Astrocyte of the spinal cord (primary cell): ENCODE measurements around the gene ZNF575.

ENCODE experiments used
- DNase-seq: peaks from one replicate; pipeline ENCODE4 v3.0.0; 2011; ENCODE audit warnings: low read depth, low spot score
- H3K4me3 ChIP-seq: 2 replicates; pipeline ENCODE4 v1.5.1; 2011; ENCODE audit warnings: low read depth, mild to moderate bottlenecking, low read length, moderate library complexity
- in situ Hi-C: cut with HindIII; loops from 2 replicates; pipeline ENCODE4 v1.10.0; 2017; ENCODE audit warnings: low sequenced_read_pairs
- TF ChIP-seq, protein P1 (sequence below): IDR thresholded peaks from 2 replicates; pipeline ENCODE4 v1.5.1; 2012; ENCODE audit warnings: low read depth, mild to moderate bottlenecking, low read length, inconsistent platforms

The ZNF575 gene

DNA sequence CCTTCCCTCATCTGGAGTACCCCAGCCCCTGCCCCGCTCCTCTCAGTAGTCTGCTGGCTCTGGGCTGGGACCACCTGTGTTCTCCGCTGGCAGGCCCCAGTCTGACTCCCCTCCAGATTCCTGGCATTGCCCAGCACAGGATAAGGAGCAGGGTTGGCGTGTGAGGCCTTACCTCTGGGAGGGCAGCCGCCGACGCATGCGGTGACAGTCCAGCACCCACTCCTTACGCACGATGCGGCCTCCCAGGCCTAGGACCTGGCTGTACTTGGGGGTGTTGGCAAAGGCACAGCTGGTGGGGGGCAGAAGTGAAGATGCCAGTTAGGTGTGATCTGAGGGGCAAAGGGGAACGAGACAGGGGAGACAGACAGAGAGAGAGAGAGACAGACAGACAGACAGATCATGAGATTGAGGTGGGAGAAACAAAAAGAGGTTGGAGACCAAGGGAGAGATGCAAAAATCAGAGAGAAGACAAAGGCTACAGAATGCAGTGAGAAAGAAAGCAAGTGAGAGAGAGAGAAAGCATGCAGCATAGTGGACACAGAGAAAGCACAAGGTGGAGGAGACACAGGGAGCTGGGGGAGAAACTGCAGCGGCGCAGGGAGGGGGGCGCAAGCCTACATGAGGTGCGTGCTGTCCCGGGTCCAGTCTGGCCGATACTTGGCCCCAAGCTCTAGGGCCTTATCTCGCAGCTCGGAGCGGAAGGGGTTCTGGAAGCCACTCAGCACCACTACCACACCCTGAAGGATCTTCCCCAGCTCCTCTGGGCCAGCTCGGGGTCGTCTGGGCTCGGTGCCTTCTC, 18.6 kb downstream of the ZNF575 start:
- in situ Hi-C loops: no loop called here
- H3K4me3 ChIP-seq: no peak overlapping the region
- TF ChIP-seq, protein P1, sequence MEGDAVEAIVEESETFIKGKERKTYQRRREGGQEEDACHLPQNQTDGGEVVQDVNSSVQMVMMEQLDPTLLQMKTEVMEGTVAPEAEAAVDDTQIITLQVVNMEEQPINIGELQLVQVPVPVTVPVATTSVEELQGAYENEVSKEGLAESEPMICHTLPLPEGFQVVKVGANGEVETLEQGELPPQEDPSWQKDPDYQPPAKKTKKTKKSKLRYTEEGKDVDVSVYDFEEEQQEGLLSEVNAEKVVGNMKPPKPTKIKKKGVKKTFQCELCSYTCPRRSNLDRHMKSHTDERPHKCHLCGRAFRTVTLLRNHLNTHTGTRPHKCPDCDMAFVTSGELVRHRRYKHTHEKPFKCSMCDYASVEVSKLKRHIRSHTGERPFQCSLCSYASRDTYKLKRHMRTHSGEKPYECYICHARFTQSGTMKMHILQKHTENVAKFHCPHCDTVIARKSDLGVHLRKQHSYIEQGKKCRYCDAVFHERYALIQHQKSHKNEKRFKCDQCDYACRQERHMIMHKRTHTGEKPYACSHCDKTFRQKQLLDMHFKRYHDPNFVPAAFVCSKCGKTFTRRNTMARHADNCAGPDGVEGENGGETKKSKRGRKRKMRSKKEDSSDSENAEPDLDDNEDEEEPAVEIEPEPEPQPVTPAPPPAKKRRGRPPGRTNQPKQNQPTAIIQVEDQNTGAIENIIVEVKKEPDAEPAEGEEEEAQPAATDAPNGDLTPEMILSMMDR: no peak
- no peak for DNase-seq

DNA sequence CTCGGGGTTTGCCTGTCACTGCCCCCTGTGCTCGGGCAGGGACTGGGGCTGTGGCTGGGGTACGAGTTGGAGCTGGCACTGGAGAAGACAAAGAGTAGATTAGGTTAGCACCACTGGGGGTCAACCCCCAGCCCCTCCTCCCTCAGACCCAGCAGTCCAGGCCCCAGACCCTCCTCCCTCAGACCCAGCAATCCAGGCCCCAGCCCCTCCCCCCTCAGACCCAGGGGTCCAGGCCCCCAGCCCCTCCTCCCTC, 19.1 kb downstream of the ZNF575 start:
- no peak for DNase-seq
- in situ Hi-C loops: no loop called here
- no peak overlapping the region for H3K4me3 ChIP-seq
- TF ChIP-seq, protein P1: no peak

DNA sequence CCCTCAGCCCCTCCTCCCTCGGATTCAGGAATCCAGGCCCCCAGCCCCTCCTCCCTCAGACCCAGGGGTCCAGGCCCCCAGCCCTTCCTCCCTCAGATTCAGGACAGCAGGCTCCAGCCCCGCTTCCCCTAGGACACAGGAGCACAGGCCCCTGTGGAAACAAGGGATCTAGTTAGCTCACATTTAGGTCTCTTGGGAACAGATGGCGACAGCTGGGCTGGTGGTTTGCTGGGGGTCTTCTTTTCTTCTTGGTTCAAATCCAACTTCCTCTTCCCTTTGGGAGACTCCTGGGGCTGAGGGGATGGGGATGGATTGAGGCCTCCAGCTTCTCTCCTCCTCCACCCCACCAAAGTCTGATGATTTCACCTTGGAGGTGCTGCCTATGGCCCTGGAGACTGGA, 19.6 kb downstream of the ZNF575 start:
- DNase-seq: no peak
- in situ Hi-C loops: no loop called here
- H3K4me3 ChIP-seq: no peak overlapping the region
- TF ChIP-seq, protein P1: no peak

DNA sequence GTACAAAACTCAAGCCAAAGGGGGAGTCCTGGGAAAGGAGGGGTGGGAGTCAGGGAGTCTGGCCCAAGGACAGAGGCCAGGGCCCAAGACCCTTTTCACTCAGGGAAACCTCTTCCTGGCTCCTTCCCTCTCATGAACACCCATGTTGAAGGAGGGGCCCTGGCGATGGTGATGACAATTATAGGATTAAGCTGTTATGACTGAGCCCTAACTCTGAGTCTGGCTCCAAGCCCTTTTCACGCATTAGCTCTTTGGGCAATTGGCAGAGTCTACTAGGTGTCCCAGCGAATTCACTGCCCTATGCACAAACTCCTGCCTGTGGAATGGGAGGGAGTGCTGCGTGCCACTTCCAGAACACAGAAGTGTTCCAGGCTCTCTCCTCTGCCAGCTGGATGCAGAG, 20.7 kb downstream of the ZNF575 start:
- TF ChIP-seq, protein P1: no peak
- no peak for DNase-seq
- no peak overlapping the region for H3K4me3 ChIP-seq
- in situ Hi-C loops: no loop called here

DNA sequence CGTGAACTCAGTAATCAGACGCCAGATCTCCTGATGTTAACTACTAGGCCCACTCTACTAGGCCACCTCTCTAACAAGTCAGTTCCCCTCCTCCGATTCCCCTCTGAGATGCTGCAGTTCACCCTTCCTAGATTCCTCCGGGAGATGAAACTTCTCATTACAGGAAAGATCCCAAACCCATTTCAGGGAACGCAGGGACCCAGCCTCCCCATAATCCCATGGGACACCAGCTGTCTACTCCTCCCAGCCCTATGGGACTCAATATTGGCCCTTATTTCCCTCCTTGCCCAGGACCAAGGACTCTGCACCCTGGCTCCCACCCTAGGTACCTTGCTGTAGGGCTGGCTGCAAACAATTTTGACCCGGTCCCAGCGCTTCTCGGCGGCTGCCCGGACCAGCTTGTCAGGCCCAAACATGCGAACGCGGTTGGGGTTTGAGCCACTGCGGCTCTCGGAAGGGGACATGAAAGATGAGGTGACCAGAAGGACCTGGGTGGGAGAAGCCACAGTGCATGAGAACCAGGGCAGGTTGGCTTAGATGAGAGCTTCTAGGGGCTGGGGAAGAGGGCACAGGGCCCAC, 21.4 kb downstream of the ZNF575 start:
- H3K4me3 ChIP-seq: no peak overlapping the region
- DNase-seq: no peak
- TF ChIP-seq, protein P1: no peak
- in situ Hi-C loops: no loop called here

DNA sequence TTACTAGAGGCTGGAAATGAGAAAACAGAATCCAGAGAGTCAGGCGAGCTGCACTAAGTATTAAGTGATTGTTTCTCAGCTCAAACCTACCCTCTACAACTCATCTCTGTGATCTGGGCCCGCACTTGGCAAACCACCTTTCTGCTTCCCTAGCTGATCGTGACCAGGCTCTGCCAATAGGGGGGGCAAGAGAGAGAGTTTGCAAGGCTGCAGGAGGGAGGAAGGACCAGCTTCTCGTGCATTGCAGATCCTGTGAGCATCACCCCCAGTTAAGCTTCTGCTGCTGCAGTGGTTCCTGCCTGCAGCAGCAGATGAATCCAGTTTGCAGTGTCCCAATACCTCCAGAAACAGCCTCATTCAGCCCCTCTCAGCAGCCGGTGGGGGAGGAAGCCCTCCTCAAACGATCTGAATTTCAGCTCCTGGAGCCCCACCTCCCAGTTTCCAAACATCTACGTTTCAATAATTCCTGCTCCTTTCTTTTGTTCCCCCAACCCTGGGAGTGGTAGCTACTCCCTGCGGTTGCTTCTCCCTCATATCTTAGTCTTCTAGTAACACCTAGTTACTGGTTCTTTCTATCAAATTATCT, 22.3 kb downstream of the ZNF575 start:
- in situ Hi-C loops: no loop called here
- peak; percentile 68 for DNase-seq
- TF ChIP-seq, protein P1: peak; percentile 96
- no peak overlapping the region for H3K4me3 ChIP-seq
